GM18519 (cell line): ENCODE data around the gene CCDC24.

ENCODE experiments used
- ATAC-seq: cut with Tn5 transposase; IDR thresholded peaks from one replicate; pipeline ENCODE4 v1.9.1; 2021; ENCODE audit warnings: mild to moderate bottlenecking, moderate library complexity; ENCODE audit not compliant: unreplicated experiment, low FRiP score

Gene CCDC24

GRCh38 chr1:44021156-44021555, 29.8 kb downstream of the CCDC24 start:
- ATAC-seq, result no peak

- no peak for ATAC-seq
These were observed 30.4 kb downstream of the CCDC24 start for GRCh38 chr1:44021581-44022321.

GRCh38 chr1:44024031-44024902, 32.9 kb downstream of the CCDC24 start:
- no peak for ATAC-seq

- ATAC-seq, result no peak
These were observed 33.6 kb downstream of the CCDC24 start for GRCh38 chr1:44024903-44025525.

GRCh38 chr1:44025816-44026215, 34.4 kb downstream of the CCDC24 start:
- no peak for ATAC-seq

- ATAC-seq, result no peak
These were observed 35.9 kb downstream of the CCDC24 start for GRCh38 chr1:44027320-44027719.

GRCh38 chr1:44029260-44029910, 38.0 kb downstream of the CCDC24 start:
- ATAC-seq, result no peak

GRCh38 chr1:44029911-44030604, 38.7 kb downstream of the CCDC24 start:
- peak; percentile 74 for ATAC-seq

- no peak for ATAC-seq
These were observed 39.3 kb downstream of the CCDC24 start for GRCh38 chr1:44030605-44031251.

GRCh38 chr1:44031252-44032169, 40.1 kb downstream of the CCDC24 start, which contains the start of gene SLC6A9:
Gene SLC6A9, minus strand, starts transcription at chr1:44031462. Its CDS starts 7,185 bp downstream, at chr1:44024277.
- no peak for ATAC-seq

GRCh38 chr1:44032170-44032790, 40.9 kb downstream of the CCDC24 start:
- no peak for ATAC-seq

- no peak for ATAC-seq
These were observed 41.7 kb downstream of the CCDC24 start for GRCh38 chr1:44033041-44033575.

- ATAC-seq, result no peak
These were observed 42.4 kb downstream of the CCDC24 start for GRCh38 chr1:44033756-44034155.

- no peak for ATAC-seq
These were observed 43.0 kb downstream of the CCDC24 start for GRCh38 chr1:44034423-44034822.

GRCh38 chr1:44034976-44035716, 43.7 kb downstream of the CCDC24 start:
- no peak for ATAC-seq

- ATAC-seq, result no peak
These were observed 44.5 kb downstream of the CCDC24 start for GRCh38 chr1:44035726-44036408.
